ENCODE measurements around the gene DNAAF2. TPM values are rescaled to one million over a fixed set of nuclear protein-coding genes. Genes with fewer than 3 reads are reported as not detected.

The DNAAF2 gene
- total RNA-seq, 1 experiment from 2014 or later: 13.7 TPM

DNA sequence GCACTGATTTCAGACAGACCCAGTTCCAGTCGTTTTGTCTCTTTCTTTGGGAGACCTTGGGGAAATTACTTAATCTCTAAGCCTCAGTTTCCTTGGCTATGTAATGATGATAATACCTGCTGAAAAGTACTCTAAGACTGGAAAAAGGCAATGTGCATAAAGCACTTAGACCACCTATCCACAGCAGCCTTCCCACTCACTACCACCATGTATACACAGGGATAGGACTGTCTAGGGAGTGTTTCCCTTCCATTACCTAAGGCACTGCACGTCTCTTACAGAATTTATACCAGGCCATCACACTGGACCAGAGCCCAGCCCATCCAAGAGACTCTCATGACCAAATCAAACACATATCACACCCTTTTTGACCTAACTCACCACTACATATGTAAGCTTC, 55.2 kb downstream of the DNAAF2 start:
- no TSS peak for BruUV-seq (replicated peaks)
- POLR2A ChIA-PET (ENCODE audit: low non-redundant PET): no interaction called here
- no peak for DNase-seq (ENCODE audit: low spot score)
- no peak overlapping the region for H3K4me3 ChIP-seq (ENCODE audit: low read depth, low read length, poor library complexity, severe bottlenecking)
- peaks cover 21% of the 10 kb centered on the region for H3K4me1 ChIP-seq (ENCODE audit: insufficient read depth, low read length, poor library complexity, severe bottlenecking)
- no peaks in the 10 kb centered on the region for H3K9me3 ChIP-seq (ENCODE audit: low read depth, low read length, poor library complexity, severe bottlenecking)
- peaks cover 60% of the 10 kb centered on the region for H3K36me3 ChIP-seq (ENCODE audit: insufficient read depth, low read length, poor library complexity, severe bottlenecking)
- CTCF ChIA-PET: no interaction called here
- no peak overlapping the region for H3K27ac ChIP-seq (ENCODE audit: low read depth, low read length, poor library complexity, severe bottlenecking)
- TF ChIP-seq, protein P1, sequence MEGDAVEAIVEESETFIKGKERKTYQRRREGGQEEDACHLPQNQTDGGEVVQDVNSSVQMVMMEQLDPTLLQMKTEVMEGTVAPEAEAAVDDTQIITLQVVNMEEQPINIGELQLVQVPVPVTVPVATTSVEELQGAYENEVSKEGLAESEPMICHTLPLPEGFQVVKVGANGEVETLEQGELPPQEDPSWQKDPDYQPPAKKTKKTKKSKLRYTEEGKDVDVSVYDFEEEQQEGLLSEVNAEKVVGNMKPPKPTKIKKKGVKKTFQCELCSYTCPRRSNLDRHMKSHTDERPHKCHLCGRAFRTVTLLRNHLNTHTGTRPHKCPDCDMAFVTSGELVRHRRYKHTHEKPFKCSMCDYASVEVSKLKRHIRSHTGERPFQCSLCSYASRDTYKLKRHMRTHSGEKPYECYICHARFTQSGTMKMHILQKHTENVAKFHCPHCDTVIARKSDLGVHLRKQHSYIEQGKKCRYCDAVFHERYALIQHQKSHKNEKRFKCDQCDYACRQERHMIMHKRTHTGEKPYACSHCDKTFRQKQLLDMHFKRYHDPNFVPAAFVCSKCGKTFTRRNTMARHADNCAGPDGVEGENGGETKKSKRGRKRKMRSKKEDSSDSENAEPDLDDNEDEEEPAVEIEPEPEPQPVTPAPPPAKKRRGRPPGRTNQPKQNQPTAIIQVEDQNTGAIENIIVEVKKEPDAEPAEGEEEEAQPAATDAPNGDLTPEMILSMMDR (conservative IDR thresholded peaks at IDR 0.05; ENCODE audit: low read depth, low read length): no peak
- TF ChIP-seq EZH2 (IDR thresholded peaks at IDR 0.05; ENCODE audit: borderline replicate concordance, low read depth, low read length, poor library complexity, severe bottlenecking): no peak
- H3K27me3 ChIP-seq (replicated peaks; ENCODE audit: insufficient read depth, low read depth, low read length, poor library complexity): no peaks in the 10 kb centered on the region
- intact Hi-C loops (cut with micrococcal nuclease; ENCODE audit: unreplicated experiment): no loop called here

DNA sequence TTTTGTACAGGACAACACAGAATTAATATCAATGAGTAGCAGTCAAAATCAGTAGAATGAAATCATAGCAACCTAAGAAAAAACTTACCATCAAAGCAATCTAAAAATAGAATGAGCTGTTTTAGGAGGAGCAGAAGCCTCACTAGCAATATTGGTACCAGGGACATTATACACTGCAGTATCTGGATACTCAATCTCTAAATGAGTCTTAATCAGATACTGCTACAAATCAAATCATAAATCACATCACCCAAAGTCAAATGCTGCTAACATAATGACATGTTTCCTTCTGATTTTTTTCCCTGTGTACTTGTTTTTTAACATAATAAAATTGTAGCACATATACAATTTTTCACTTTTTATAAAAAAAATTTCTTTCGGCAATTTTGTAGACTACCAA, 56.9 kb downstream of the DNAAF2 start:
- H3K4me1 ChIP-seq (ENCODE audit: insufficient read depth, low read length, poor library complexity, severe bottlenecking): peaks cover 5% of the 10 kb centered on the region
- TF ChIP-seq EZH2 (IDR thresholded peaks at IDR 0.05; ENCODE audit: borderline replicate concordance, low read depth, low read length, poor library complexity, severe bottlenecking): no peak
- TF ChIP-seq, protein P1 (conservative IDR thresholded peaks at IDR 0.05; ENCODE audit: low read depth, low read length): no peak
- ChIA-PET CTCF (no interaction called here), POLR2A (ENCODE audit: low non-redundant PET) (no interaction called here)
- H3K27me3 ChIP-seq (replicated peaks; ENCODE audit: insufficient read depth, low read depth, low read length, poor library complexity): no peaks in the 10 kb centered on the region
- intact Hi-C loops (cut with micrococcal nuclease; ENCODE audit: unreplicated experiment): no loop called here
- peaks cover 43% of the 10 kb centered on the region for H3K36me3 ChIP-seq (ENCODE audit: insufficient read depth, low read length, poor library complexity, severe bottlenecking)
- no peak overlapping the region for H3K4me3 ChIP-seq (ENCODE audit: low read depth, low read length, poor library complexity, severe bottlenecking)
- no peak for DNase-seq (ENCODE audit: low spot score)
- no peaks in the 10 kb centered on the region for H3K9me3 ChIP-seq (ENCODE audit: low read depth, low read length, poor library complexity, severe bottlenecking)
- BruUV-seq (replicated peaks): no TSS peak
- H3K27ac ChIP-seq (ENCODE audit: low read depth, low read length, poor library complexity, severe bottlenecking): no peak overlapping the region

Other genes with a start within 250 kb of the DNAAF2 start
- gene RPS29, start 48.9 kb downstream of the DNAAF2 start, total RNA-seq (2021): 1,002 and 1,040 TPM in 2 replicates
- gene LRR1, start 36.3 kb downstream of the DNAAF2 start, total RNA-seq (2021): 47.5 and 49.2 TPM in 2 replicates
- 188 and 202 TPM in 2 replicates for gene RPL36AL, start 14.6 kb downstream of the DNAAF2 start, total RNA-seq (2021)
- gene MGAT2, start 14.4 kb downstream of the DNAAF2 start, total RNA-seq (2021): 35.9 and 37.3 TPM in 2 replicates
- 39.5 and 42.1 TPM in 2 replicates for gene POLE2, start 53.0 kb upstream of the DNAAF2 start, total RNA-seq (2021)
- 1.3 TPM in 2 replicates for gene KLHDC1, start 57.9 kb upstream of the DNAAF2 start, total RNA-seq (2021)
- gene KLHDC2, start 132.9 kb upstream of the DNAAF2 start, total RNA-seq (2021): 34.0 and 39.6 TPM in 2 replicates
- 77.5 and 80.2 TPM in 2 replicates for gene NEMF, start 217.5 kb upstream of the DNAAF2 start, total RNA-seq (2021)

Measured in A673 (cell line).